GM10248 (cell line): ENCODE results near the gene GNMT.

Source experiments
- CTCF ChIA-PET: fragments of 300-600 bp; sonication (Branson Sonifier 250); formaldehyde crosslinking; extraction: SDS; loops from one replicate; lab custom pipeline; 2021; ENCODE audit warnings: antibody characterized with exemption; lab: Yijun Ruan, JAX
- POLR2A ChIA-PET: fragments of 350-650 bp; sonication (Branson Sonifier 250); formaldehyde crosslinking; extraction: SDS; loops from one replicate; lab custom pipeline; 2020; ENCODE audit warnings: antibody characterized with exemption; lab: Yijun Ruan, JAX
- DNase-seq: peaks from one replicate; pipeline ENCODE4 v3.0.0; 2012; ENCODE audit errors: extremely low spot score
- CTCF ChIP-seq: IDR thresholded peaks from 2 replicates; pipeline ENCODE4 v1.5.1; 2012; ENCODE audit warnings: mild to moderate bottlenecking, low read depth; ENCODE audit errors: extremely low read depth, missing control alignments, control extremely low read depth

The GNMT gene

GRCh38 chr6:42966571-42966970 lies 6.0 kb downstream of the GNMT start:
- no peak for TF ChIP-seq CTCF
- CTCF ChIA-PET, result interaction anchor here (1.1 to 2.0 kb wide), 3 partner anchors 12 to 177 kb away, joined by 3 to 4 read pairs (median 4); partner anchors contain the start of gene PEX6
- POLR2A ChIA-PET, result no interaction called here
- no peak for DNase-seq

DNA sequence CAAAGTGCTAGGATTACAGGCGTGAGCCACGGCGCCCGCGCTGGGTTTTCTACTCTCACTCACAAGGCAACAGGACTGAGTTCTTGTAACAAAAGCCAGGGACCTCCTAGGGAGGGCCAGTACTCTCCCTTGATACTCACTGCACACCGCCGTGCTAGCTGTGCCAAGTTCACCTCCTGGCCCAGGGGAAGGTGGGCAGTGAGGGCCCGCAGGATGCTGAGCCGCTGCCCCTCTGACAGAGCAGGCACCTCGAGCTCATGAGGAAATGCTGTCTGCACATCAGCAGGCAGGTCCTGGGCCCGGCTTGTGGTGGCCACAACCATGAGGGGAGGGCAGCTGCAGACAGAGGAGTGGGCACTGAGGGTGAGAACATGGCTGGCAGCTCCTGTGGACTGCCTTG lies 6.7 kb downstream of the GNMT start:
- POLR2A ChIA-PET, result no interaction called here
- TF ChIP-seq CTCF, result no peak
- DNase-seq, result no peak
- CTCF ChIA-PET, result interaction anchor here (2.0 kb wide), 1 partner anchor 12 kb away, joined by 4 read pairs; the partner anchor contains the start of gene PEX6

DNA sequence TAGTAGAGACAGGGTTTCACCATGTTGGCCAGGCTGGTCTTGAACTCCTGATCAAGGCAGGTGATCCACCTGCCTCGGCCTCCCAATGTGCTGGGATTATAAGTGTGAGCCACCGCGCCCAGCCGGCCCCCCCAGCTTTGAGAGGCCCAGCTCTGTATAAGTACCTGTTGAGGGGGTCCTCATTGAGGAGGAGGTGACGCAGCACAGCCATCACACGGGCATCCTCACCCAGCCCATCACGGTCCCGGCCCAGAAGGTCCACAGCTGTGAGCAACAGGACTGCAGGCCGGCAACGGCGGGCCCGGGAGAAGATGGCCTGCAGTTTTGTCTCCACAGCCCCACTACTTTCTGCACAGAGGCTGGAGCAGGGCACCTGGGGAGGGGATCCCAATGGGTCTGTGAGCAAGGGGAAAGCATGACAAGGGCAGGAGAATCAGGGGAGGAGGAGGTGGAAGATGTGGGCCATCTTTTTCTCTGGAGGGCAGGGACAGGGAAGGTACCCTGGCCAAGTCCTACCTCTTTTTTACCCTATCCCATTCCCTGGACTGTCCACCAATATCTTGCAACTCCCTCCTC lies 7.7 kb downstream of the GNMT start:
- POLR2A ChIA-PET, result no interaction called here
- DNase-seq, result no peak
- CTCF ChIA-PET, result interaction anchor here (2.0 kb wide), 1 partner anchor 11 kb away, joined by 4 read pairs; the partner anchor contains the start of gene PEX6
- no peak for TF ChIP-seq CTCF

DNA sequence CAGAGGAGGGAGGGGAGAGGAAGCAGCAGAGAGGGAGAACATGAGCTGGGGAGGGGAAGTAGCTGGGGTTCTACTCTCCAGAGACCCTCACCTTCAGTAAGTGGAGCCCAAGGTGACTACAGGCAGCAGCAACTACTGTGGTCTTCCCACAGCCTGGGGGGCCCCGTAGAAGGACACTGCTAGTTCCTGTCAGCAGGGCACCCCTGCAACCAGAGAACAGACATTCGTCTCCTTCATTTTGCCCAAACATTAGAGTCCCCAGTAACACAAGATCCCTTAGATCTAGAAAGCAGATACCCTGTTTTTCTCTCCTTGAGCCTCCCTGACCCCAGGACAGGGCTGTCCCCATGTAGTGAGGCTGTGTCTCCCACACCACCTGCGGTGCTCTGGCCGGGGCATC lies 8.2 kb downstream of the GNMT start:
- ChIA-PET CTCF (no interaction called here), POLR2A (no interaction called here)
- no peak for DNase-seq

DNA sequence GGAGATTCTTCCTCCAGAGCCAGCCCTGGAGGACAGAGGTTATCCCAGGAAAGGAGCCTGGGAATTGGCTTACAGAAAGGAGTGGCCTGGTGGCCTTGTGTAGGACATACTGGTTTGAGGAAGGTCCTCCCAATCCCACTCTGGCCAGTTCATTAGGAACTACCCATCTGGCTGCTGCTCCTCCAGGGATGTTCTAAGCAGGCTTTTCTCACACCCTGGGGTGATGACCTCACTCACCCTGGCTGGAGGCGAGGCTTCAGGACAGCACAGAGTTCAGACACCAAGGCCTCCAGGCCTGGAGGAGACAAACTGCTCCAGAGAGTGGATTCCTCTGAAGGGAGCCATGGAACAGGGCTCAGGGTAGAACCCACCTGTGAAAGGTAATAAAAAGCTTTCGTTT lies 8.9 kb downstream of the GNMT start:
- CTCF ChIA-PET, result interaction anchor here (1.9 kb wide), 1 partner anchor 173 kb away, joined by 4 read pairs; no protein-coding TSS in a partner anchor
- no peak for DNase-seq
- no peak for TF ChIP-seq CTCF
- POLR2A ChIA-PET, result interaction anchor here (0.6 to 0.9 kb wide), 2 partner anchors 13 to 15 kb away, joined by 3 read pairs; partner anchors contain the start of gene PPP2R5D

More for the DNA sequence above, 8.2 kb downstream of the GNMT start:
- no peak for TF ChIP-seq CTCF

DNA sequence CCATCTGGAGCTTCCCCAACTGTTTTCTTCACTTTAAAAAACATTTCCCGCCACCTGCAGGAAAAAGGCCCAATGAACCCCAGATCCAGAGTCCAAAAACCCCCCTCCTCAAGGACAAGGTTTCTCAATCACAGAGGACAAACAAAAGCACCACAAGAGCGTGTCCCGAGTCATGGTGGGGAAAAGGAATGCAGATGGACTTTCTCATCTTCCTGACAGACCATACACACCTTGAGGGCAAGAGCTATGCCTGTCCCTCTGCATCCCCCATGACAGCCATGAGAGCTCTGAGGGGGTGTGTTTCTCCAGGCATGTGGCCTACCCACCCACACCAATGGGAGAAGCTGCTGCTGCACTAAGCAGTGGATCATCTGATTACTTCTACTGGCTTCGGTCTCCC lies 9.4 kb downstream of the GNMT start:
- TF ChIP-seq CTCF, result no peak
- POLR2A ChIA-PET, result interaction anchor here (0.9 kb wide), 1 partner anchor 14 kb away, joined by 3 read pairs; the partner anchor contains the start of gene PPP2R5D
- CTCF ChIA-PET, result interaction anchor here (1.8 to 1.9 kb wide), 2 partner anchors 10 to 173 kb away, joined by 4 read pairs; no protein-coding TSS in a partner anchor
- no peak for DNase-seq
